Heart left ventricle (tissue), 13 donors: Measurements from ENCODE around the gene ESRP2.

Experiments used
- CTCF ChIP-seq, 12 donors: fragments of 200-600 bp; sonication (generic) in 4 of 12; IDR thresholded peaks; one replicate each; pipeline versions ENCODE4 v1.5.0 to v1.8.0; 2018 to 2022; ENCODE audit warnings: antibody characterized with exemption in 12 of 12, mild to moderate bottlenecking in 5 of 12
- POLR2A ChIP-seq, 2 donors: fragments of 450-650 bp; IDR thresholded peaks; one replicate each; pipeline ENCODE4 v1.6.1; 2017; ENCODE audit warnings: antibody characterized with exemption in 2 of 2, mild to moderate bottlenecking in 2 of 2, moderate library complexity in 2 of 2
- donor health status: ischemic (EF 13 %, LVEDD 7.1; RV severe dilation, severe dysfunction).
- donor health status: DM: no; HTN: yes; CAD: no.
- donor health status: DM: no; HTN: no; CAD: no.
- donor health status: ischemic (EF 25% LVEDD 6.9; RV normal size, moderate dysfunction).
- donor health status: ischemic (EF 25% LVEDD 5.7; RV mildly dilated, moderate dysfunction).
- donor health status: ischemic (EF 35%, LVEDD 5.7; RV mildly dilated, moderate dysfunction).
- donor health status: nonischemic (EF 11% LVEDD 7.7; RV severe dilation, severe dysfunction).
- donor health status: DM: yes; HTN: yes; CAD: no.
- donor health status: PGD.
- donor health status: ischemic (EF 29% LVEDD 5.4; RV normal size, mild dysfunction).
- donor health status: nonischemic (EF 23%, LVEDD 6.1; RV moderate dilation, normal function).

DNA sequence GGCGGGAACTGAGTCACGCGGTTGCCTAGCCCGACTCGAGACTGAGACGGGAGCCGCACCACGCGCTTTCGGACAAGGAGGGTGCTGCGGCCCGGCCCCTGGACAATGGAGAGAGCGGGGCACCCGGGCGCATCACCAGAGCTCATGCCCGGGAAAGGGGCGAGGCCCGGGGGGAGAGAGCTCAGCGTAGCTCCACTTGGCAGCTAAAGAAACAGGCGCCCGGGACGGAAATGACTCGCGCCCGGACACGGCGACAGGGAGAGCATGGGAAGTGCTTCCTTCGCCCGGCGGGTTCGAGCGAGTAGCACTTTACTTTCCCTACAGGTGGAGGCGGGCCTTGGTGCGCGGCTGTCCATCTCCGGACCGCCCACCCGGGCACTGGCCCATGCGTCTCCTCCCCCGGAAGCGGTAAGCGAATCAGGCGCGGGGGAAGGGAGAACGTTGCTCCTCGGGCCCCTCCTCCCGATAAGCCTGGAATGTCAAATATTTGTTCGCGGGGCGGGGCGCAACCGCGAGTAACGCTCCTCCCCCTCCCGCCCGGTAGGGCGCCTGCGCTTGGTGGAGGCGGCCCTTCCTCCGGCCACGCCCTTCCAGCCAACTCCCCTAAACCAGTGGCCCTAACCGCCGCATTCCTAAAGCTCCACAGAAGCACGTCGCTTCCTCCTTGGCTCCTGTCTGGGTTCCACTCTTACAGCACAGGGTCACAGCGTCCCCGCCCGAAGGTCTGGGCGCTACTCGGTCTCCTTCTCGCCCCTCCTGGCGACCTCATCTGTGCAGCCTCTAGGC, 1.5 kb upstream of the ESRP2 start:
- peak in 1 of 12 donors; percentile 6 for TF ChIP-seq CTCF (IDR thresholded peaks at IDR 0.05)
- peak in 1 of 2 donors; percentile 95 for TF ChIP-seq POLR2A (IDR thresholded peaks at IDR 0.05)
